GM04504 (cell line): ENCODE results near the gene FZR1.
"Not testable (repeated sequence)": the region's sequence is repeated elsewhere in the genome, so short reads cannot be mapped to it uniquely, and the experiment has no call there.

Source experiments
- DNase-seq: peaks from one replicate; pipeline ENCODE4 v3.0.0-alpha.2; 2012; ENCODE audit warnings: low read depth

The FZR1 gene

DNA sequence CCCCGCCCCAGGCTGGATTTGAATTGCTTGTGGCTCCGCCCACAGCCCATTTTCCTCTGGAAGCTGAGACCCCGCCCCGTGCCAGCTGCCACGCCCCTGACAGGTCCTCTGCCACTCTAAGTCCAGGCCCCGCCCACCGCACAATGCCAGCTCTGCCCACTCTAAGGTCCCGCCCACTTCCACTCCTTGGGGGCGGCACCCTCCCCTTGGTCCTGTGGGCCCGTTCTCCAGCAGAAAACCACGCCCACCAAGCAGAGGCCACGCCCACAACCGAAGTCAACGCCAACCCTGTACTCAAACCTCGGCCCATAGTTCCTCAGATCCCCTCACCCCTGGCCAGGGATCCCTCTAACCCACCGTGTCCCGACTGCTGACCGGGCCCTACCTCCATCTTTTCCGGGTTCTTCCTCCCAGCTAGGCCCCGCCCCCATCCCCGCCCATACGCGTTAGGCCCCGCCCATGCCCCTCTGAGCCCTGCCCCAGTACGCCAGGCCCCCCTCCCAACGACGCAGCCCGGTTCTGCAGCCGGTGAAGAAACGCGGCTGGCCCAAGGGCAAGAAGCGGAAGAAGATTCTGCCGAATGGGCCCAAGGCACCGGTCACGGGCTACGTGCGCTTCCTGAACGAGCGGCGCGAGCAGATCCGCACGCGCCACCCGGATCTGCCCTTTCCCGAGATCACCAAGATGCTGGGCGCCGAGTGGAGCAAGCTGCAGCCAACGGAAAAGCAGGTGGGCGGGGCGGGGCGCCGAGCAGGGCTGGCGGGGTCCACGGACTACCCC lies 67.9 kb downstream of the FZR1 start:
- DNase-seq = peak; percentile 78

DNA sequence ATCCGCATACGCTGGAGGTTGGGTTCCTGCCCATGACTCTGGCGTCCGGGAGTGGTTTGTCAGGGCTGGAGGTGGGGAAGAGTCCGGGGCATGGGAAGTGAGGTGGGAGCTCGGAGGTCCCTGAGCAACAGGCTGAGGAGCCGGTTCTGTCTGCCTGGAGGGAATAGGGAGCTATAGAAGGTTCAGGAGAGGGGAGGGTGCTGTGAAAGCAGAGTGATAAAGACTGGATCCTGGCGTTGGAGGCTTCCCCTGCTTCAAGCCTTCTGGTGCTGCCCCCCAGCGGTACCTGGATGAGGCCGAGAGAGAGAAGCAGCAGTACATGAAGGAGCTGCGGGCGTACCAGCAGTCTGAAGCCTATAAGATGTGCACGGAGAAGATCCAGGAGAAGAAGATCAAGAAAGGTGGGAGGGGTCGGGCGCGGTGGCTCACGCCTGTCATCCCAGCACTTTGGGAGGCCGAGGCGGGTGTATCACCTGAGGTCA lies 69.2 kb downstream of the FZR1 start:
- no peak for DNase-seq

DNA sequence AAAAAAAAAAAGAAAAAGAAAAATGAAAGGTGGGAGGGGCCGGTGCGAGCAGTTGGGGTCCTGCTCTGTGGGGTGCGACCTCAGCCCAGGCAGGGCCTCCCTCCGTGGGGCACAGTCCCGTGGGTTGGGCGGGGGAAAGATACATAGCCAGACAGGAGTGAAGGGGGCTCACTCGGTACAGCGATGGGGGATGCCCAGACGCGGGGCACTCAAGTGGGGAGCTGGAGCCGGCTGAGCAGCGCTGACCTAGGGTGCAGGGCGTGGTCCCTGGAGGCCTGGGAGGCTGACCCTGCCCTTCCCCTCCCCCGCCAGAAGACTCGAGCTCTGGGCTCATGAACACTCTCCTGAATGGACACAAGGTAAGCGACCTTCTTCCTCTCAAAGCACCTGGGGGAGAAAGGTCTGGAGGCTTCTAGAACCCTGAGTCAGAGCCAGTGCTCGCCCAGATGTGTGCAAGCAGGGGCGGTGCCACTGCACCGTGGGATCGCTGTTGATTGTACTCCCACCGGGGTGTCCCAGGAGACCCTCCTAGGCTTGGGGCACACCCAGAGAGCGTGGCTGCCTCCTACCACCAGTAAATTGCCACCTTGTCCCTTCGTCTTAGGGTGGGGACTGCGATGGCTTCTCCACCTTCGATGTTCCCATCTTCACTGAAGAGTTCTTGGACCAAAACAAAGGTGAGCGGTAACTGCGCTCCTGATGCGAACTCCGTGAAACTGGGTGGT lies 70.0 kb downstream of the FZR1 start:
- no peak for DNase-seq

DNA sequence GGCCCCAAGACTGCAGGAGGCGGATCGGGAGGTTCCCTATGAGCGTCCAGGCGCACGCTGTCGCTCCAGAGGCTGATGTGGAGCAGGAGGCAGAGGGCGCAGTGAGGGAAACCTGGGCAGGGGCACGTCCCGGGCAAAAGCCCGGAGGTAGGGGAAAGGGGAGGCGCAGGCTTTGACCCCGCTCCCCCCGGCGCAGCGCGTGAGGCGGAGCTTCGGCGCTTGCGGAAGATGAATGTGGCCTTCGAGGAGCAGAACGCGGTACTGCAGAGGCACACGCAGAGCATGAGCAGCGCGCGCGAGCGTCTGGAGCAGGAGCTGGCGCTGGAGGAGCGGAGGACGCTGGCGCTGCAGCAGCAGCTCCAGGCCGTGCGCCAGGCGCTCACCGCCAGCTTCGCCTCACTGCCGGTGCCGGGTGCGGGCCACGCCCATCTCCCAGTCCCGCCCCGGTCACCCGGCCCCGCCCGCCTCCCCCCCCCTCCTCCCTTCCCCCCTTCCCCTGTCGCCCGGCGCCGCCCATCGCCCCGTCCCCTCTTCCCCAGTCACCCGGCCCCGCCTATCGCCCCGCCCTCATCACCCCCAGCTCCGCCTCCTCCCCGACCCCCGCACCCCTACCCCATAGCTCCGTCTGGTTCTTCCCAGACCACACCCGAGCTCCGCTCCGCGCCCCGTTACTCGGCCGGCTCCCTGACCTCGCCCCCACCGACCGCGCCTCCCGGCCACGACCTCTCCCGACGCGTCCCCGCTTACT lies 70.8 kb downstream of the FZR1 start:
- DNase-seq = no peak

DNA sequence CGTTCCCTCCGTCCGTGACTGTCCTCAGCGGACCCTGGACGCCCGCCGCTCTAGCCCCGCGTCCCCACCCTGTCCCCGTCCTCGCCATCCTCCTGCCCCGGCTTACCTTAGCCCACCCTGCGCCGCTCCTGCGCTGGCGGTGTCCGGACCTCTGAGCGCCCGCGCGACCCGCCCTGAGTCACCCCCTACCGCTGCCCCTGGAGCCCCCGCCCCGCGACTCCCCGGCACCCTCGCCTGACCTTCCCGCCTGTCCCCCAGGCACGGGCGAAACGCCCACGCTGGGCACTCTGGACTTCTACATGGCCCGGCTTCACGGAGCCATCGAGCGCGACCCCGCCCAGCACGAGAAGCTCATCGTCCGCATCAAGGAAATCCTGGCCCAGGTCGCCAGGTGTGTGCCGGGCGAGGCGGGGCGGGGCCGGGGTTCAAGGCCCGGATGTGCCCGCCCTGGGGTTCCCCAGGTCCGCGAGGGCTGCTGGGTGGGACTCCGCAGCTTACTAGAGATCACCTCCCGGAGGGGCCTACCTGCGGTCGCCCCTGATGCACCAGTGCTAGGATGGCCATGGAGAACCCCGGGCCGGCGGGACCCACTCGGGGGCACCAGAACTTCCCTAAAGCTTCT lies 71.7 kb downstream of the FZR1 start:
- DNase-seq = no peak

DNA sequence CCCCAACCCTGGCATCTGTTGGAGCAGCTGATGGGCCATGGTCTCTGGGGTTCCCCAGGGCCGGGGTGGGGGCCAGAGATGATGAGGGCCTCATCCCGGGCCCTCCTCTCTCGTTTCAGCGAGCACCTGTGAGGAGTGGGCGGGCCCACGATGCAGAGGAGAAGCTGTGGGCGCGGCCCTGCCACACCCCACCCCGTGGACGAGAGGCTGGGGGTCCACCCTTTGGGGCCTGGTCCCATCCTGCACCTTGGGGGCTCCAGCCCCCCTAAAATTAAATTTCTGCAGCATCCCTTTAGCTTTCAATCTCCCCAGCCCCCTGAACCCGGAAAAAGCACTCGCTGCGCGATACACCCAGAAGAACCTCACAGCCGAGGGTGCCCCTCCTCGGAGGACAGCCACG lies 72.3 kb downstream of the FZR1 start:
- DNase-seq = no peak

DNA sequence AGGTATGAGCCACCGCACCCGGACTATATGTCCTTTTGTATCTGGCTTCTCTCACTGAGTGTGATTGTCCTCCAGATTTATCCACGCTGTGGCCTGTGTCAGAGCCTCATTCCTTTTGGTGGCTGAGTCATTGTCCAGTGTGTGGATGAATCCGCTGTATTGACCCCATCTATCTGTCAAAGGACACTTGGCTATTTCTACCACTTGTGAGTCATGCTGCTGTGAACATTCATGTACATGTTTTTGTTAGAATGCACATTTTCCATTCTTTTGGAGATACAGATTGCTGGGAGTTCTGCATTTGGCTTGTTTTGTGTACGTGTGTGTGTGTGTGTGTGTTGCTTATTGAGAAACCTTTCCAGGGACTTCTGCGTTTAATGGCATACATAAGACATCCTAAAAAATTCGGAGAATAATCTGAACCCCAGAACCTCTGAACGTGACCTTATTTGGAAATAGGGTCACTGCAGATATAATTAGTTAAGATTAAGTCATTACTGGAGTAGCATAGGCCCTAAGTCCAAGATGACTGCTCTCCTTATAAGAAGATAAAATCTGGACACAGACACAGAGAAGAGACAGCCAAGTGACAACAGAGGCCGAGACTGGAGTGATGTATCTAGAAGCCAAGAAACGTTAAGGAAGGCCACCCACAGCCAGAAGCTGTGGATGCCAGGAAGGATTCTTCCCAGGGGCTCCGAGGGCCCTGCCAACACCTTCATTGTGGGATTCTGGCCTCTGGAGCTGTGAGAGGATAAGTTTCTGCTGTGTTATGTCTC lies 74.2 kb downstream of the FZR1 start:
- DNase-seq = peak; percentile 91

DNA sequence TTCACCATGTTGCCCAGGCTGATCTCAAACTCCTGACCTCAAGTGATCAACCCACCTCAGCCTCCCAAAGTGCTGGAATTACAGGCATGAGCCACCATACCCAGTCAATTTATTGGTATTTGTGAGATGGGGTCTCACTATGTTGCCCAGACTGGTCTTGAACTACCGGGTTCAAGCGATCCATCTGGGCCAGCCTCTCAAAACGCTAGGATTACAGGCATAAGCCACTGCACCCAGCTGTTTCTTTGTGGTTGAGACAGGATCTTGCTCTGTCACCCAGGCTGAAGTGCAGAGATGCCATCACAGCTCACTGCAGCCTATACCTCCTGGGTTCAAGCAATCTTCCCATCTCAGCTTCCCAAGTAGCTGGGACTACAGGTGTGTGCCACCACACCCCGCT lies 75.7 kb downstream of the FZR1 start:
- DNase-seq = not testable (repeated sequence)

DNA sequence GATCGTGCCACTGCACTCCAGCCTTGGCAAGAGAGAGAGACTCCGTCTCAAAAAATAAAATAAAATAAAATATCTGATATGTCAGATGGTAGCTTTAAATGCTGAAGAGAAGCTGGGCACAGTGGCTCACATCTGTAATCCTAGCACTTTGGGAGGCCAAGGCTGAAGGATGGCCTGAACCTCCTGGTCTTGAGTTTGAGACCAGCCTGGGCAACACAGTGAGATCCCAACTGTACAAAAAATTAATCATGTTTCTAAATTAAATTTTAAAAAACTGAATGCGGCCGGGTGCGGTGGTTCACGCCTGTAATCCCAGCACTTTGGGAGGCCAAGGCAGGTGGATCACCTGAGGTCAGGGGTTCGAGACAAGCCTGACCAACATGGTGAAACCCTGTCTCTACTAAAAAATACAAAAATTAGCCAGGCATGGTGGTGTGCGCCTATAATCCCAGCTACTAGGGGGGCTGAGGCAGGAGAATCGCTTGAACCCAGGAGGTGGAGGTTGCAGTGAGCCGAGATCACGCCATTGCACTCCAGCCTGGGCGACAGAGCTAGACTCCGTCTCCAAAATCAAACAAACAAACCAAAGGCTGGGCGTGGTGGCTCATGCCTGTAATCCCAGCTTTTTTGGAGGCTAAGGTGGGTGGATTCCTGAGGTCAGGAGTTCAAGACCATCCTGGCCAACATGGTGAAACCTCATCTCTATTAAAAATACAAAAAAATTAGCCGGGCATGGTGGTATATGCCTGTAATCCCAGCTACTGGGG lies 78.1 kb downstream of the FZR1 start:
- not testable (repeated sequence) for DNase-seq

DNA sequence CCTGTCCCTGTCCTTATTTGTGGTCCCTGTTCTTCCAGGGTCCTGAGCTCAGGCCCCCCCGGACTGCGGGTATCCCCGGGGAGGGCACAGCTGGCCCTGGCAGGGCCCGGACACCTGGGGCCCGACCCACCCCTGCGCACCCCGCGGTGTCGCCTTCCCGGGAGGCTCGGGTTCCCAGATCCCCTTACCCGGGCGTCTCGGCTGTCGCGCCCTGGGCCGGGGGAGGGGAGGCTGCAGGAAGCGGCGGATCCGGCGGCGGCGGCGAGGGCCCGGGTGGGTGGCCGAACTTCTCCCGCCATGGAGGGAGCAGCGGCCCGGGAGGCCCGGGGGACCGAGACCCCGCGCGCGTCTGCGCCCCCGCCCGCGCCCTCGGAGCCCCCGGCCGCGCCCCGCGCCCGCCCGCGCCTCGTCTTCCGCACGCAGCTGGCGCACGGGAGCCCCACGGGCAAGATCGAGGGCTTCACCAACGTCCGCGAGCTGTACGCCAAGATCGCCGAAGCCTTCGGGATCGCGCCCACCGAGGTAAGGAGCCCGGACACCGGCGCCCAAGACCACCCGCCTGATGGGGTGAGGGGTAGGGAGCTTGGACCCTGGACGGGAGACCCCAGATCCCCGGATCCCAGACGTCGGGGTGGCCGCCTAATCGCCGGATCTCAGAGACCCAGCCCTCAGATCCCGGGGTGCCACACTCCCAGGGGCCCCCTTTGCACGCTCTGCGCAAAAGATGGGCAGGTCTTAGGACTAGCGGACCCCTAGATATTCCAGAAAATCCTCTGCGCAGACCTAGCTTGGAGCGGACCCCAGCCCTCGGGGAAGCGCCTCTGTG lies 79.4 kb downstream of the FZR1 start, which contains the start of gene GIPC3:
Gene GIPC3, plus strand, starts transcription at position 178 of the 826 bp plus-strand sequence. Its CDS starts 120 bp downstream, at position 298.
- no peak for DNase-seq

DNA sequence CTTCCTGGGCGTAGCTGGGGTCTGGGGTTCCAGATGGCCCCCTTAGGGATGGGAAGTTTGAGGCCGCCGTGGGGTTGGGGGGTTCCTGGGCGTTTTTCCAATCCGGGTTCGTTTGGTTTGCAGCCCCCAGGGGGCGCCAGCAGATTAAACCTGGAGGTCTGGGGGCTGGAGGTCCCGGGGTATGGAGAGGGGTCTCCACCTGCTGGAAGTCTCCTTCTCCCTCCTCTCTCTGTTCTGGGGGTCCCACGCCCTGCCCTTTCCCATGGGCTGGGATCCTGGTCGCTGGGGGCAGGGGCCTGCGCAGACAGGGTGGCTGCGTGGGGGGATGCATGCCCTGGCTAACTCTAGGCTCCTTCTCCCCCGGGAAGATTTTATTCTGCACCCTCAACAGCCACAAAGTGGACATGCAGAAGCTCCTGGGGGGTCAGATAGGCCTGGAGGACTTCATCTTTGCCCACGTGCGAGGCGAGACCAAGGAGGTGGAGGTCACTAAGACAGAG lies 80.1 kb downstream of the FZR1 start:
- no peak for DNase-seq

DNA sequence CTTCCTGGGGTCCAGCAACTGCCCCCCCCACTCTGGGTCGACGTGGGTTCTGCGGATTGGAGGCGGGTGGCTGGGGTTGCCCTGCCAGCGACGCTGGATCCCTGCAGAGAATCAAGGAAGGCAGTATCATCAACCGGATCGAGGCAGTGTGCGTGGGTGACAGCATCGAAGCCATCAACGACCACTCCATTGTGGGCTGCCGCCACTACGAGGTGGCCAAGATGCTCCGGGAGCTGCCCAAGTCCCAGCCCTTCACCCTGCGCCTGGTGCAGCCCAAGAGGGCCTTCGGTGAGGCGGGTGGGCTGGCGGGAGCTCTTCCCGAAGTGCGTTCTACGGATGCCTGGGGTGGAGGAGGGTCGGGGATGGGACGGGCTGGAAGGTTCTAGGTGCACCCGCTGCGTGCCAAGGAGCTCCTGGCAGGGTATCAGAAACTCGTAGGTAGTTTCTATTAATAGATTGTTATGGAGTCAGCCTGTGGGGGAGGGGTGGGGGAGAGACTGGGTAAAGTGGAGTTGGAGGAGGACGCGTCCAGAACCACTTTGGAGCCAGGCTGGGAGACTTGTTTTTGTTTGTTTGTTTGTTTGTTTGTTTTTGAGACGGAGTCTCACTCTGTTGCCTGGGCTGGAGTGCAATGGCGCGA lies 80.7 kb downstream of the FZR1 start:
- DNase-seq = no peak
